HPDE6-E6E7 (cell line): ENCODE measurements around the gene COL18A1.

Experiments
- DNase-seq: peaks from one replicate; pipeline ENCODE4 v3.0.0; 2011; ENCODE audit warnings: missing footprints; ENCODE audit errors: extremely low spot score

Gene COL18A1

GRCh38 chr21:45401916-45402900 is 2.8 kb upstream of the COL18A1 start:
- DNase-seq, result no peak

GRCh38 chr21:45403133-45403824 is 1.7 kb upstream of the COL18A1 start:
- peak; percentile 74 for DNase-seq

- DNase-seq, result peak; percentile 32
Measured at GRCh38 chr21:45403825-45404729, 888 bp upstream of the COL18A1 start.

GRCh38 chr21:45405271-45405818 is 380 bp downstream of the COL18A1 start:
- no peak for DNase-seq

GRCh38 chr21:45405819-45406762 is 1.1 kb downstream of the COL18A1 start:
- DNase-seq, result no peak

GRCh38 chr21:45406801-45407628 is 2.0 kb downstream of the COL18A1 start:
- no peak for DNase-seq

GRCh38 chr21:45407629-45408247 is 2.8 kb downstream of the COL18A1 start:
- no peak for DNase-seq

- DNase-seq, result no peak
Measured at GRCh38 chr21:45408271-45408791, 3.4 kb downstream of the COL18A1 start.

- DNase-seq, result no peak
Measured at GRCh38 chr21:45408801-45409261, 3.9 kb downstream of the COL18A1 start.

- peak; percentile 84 for DNase-seq
Measured at GRCh38 chr21:45409466-45410150, 4.6 kb downstream of the COL18A1 start.

GRCh38 chr21:45410151-45410864 is 5.3 kb downstream of the COL18A1 start:
- DNase-seq, result no peak

GRCh38 chr21:45410865-45411809 is 6.2 kb downstream of the COL18A1 start:
- DNase-seq, result no peak

- DNase-seq, result no peak
Measured at GRCh38 chr21:45411810-45412206, 6.8 kb downstream of the COL18A1 start.

- no peak for DNase-seq
Measured at GRCh38 chr21:45412491-45412890, 7.5 kb downstream of the COL18A1 start.

GRCh38 chr21:45412909-45413611 is 8.1 kb downstream of the COL18A1 start:
- DNase-seq, result no peak

GRCh38 chr21:45413922-45414321 is 9.0 kb downstream of the COL18A1 start:
- DNase-seq, result no peak
